Esophagus squamous epithelium (tissue), 5 donors: ENCODE results near the gene LAMB2. TPM values are rescaled to one million over a fixed set of nuclear protein-coding genes. Genes with fewer than 3 reads are reported as not detected.

Experiments
- DNase-seq: peaks from one replicate; lab custom pipeline; 2025; lab: John Stamatoyannopoulos, UW
- H3K27ac ChIP-seq, 4 donors: fragments of 200-600 bp; sonication (generic); one replicate each; pipeline ENCODE4 v1.5.1; 2016 to 2019; ENCODE audit warnings: mild to moderate bottlenecking in 1 of 4
- H3K27me3 ChIP-seq, 4 donors: fragments of 200-600 bp; sonication (generic); 1 replicate in 3 of 4; 2 replicates in 1 of 4; pipeline versions ENCODE4 v1.5.1 to v1.6.0; 2017 to 2021; ENCODE audit warnings: antibody characterized with exemption in 1 of 4
- H3K36me3 ChIP-seq, 3 donors: fragments of 200-600 bp; sonication (generic); one replicate each; pipeline ENCODE4 v1.5.1; 2016 to 2019
- H3K4me1 ChIP-seq, 3 donors: fragments of 200-600 bp; sonication (generic); one replicate each; pipeline ENCODE4 v1.5.1; 2017 to 2019
- H3K4me3 ChIP-seq, 4 donors: fragments of 200-600 bp; sonication (generic); 1 replicate in 3 of 4; 2 replicates in 1 of 4; pipeline ENCODE4 v1.5.1; 2016 to 2019; ENCODE audit warnings: mild to moderate bottlenecking in 2 of 4, moderate library complexity in 1 of 4
- H3K9me3 ChIP-seq, 3 donors: fragments of 200-600 bp; sonication (generic); one replicate each; pipeline ENCODE4 v1.5.1; 2016 to 2019
- POLR2A ChIP-seq, 4 donors: fragments of 450-650 bp; IDR thresholded peaks; one replicate each; pipeline ENCODE4 v1.6.1; 2017; ENCODE audit warnings: antibody characterized with exemption in 4 of 4, mild to moderate bottlenecking in 4 of 4, moderate library complexity in 3 of 4
- WGBS, 2 donors: methylation state at CpG; one replicate each; pipeline ENCODE4 v1.1.5; 2018; 5-methylcytosine and 5-hydroxymethylcytosine counted together
- intact Hi-C: fragments of 100-400 bp; cut with DNase I; formaldehyde crosslinking; loops from one replicate; pipeline ENCODE4 v1.15.0; 2022
- total RNA-seq, 4 donors: library from RNA; depleted of rRNA; stranded (reverse); fragments of >200 nt; gene quantifications; one replicate each; pipeline ENCODE4 v1.1.0, GENCODE V29; 2016
- TF ChIP-seq, protein P1 (sequence below), 6 experiments: fragments of 450-650 bp in 4 of 6; fragments of 200-600 bp in 2 of 6; sonication (generic) in 2 of 6; IDR thresholded peaks; one replicate each; pipeline ENCODE4 v1.5.1; 2016 to 2019; ENCODE audit warnings: antibody characterized with exemption in 6 of 6, mild to moderate bottlenecking in 4 of 6, moderate library complexity in 4 of 6
- donor health status: DM: yes; HTN: yes; CAD: no.

LAMB2 gene
- total RNA-seq, 4 donors from 2014 or later: 66.0 to 319 (median 175) TPM

- H3K4me1 ChIP-seq: peaks cover 20 to 44% (median 24%) of the 10 kb centered on the region in 3 donors
- intact Hi-C loops: loop anchor here (10.0 kb wide), 1 partner anchor 279 kb away; no protein-coding TSS in a partner anchor
- peaks cover 15 to 38% (median 17%) of the 10 kb centered on the region in 3 donors for H3K36me3 ChIP-seq
- peak within 1 kb of the TSS; percentile 86 to 96 (median 94) for H3K27ac ChIP-seq
- TF ChIP-seq POLR2A (IDR thresholded peaks at IDR 0.05): peak in 2 of 4 donors; percentile 56 to 67
- TF ChIP-seq, protein P1, sequence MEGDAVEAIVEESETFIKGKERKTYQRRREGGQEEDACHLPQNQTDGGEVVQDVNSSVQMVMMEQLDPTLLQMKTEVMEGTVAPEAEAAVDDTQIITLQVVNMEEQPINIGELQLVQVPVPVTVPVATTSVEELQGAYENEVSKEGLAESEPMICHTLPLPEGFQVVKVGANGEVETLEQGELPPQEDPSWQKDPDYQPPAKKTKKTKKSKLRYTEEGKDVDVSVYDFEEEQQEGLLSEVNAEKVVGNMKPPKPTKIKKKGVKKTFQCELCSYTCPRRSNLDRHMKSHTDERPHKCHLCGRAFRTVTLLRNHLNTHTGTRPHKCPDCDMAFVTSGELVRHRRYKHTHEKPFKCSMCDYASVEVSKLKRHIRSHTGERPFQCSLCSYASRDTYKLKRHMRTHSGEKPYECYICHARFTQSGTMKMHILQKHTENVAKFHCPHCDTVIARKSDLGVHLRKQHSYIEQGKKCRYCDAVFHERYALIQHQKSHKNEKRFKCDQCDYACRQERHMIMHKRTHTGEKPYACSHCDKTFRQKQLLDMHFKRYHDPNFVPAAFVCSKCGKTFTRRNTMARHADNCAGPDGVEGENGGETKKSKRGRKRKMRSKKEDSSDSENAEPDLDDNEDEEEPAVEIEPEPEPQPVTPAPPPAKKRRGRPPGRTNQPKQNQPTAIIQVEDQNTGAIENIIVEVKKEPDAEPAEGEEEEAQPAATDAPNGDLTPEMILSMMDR (IDR thresholded peaks at IDR 0.05): no peak
- 0 to 23% methylated on average over 2 to 9 of the region's 69 CpGs for WGBS, 2 donors
- H3K4me3 ChIP-seq: peak within 1 kb of the TSS; percentile 80 to 96 (median 86)
- H3K9me3 ChIP-seq: no peaks in the 10 kb centered on the region
- DNase-seq: no peak
- H3K27me3 ChIP-seq: no peaks in the 10 kb centered on the region
Observed at GRCh38 chr3:49165771-49166751, 33.2 kb upstream of the LAMB2 start, which contains the start of gene CCDC71. Gene CCDC71, minus strand, starts transcription at chr3:49166331. Its CDS starts 2,123 bp downstream, at chr3:49164208.

DNA sequence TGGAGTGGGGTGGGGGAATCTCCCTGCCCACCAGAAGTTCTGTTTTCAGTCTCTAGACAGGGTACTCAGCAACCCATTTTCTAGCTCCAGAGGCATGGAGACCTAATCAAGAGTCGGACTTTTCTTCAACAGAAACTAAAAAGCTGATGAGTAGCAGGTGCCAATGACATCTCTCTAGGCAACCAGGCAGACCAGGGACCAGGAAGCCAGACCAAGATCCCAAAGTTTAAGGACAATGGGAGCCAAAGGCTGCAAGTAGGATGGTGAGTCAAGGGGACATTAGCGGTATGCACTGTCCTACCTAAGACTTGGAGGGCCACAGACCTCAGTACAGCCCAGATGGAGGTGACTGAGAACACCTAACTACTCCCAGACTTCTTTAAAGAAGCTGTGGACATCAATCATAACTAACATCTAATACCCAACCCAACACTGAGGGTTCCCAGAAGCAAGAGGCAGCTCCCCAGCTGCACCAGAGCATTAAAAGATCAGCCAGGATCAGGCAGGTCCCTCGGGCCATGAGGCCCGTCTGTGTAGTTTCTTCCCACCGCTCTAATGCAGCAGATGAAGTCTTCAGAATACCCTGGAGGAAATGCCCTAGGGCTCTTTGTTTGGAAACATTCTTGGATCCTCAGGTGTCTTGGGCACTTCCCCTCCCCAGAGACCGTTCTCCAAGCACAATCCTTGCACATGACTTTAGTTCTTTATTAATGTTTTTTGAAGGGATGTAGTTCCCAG is 32.3 kb upstream of the LAMB2 start:
- TF ChIP-seq POLR2A (IDR thresholded peaks at IDR 0.05): no peak
- TF ChIP-seq, protein P1 (IDR thresholded peaks at IDR 0.05): no peak
- intact Hi-C loops: loop anchor here (10.0 kb wide), 1 partner anchor 280 kb away; no protein-coding TSS in a partner anchor

GRCh38 chr3:49163609-49164008 is 30.8 kb upstream of the LAMB2 start:
- peaks cover 15 to 31% (median 16%) of the 10 kb centered on the region in 3 donors for H3K4me1 ChIP-seq
- 77% methylated on average over 4 of the region's 8 CpGs; no CpG with 5 or more reads in 1 of the 2 donors for WGBS, 2 donors
- intact Hi-C loops: loop anchor here (10.0 kb wide), 1 partner anchor 281 kb away; no protein-coding TSS in a partner anchor

More for the DNA sequence above, 32.3 kb upstream of the LAMB2 start:
- H3K27me3 ChIP-seq: no peaks in the 10 kb centered on the region
- no peaks in the 10 kb centered on the region for H3K9me3 ChIP-seq
- H3K4me3 ChIP-seq: peak overlapping the region; percentile 80 to 96 (median 86)
- peaks cover 15 to 34% (median 16%) of the 10 kb centered on the region in 3 donors for H3K4me1 ChIP-seq
- H3K27ac ChIP-seq: peak overlapping the region; percentile 86 to 96 (median 94)
- H3K36me3 ChIP-seq: peaks cover 15 to 38% (median 17%) of the 10 kb centered on the region in 3 donors
- WGBS, 2 donors: 27 to 37% methylated on average over 6 of the region's 6 CpGs
- DNase-seq: no peak

GRCh38 chr3:49162751-49163419 is 30.0 kb upstream of the LAMB2 start:
- Histone ChIP-seq H3K36me3 (peaks cover 15 to 38% (median 17%) of the 10 kb centered on the region in 3 donors), H3K27me3 (no peaks in the 10 kb centered on the region), H3K27ac (no peak overlapping the region), H3K4me3 (no peak overlapping the region), H3K4me1 (peaks cover 15 to 33% (median 16%) of the 10 kb centered on the region in 3 donors), H3K9me3 (no peaks in the 10 kb centered on the region)
- TF ChIP-seq, protein P1 (IDR thresholded peaks at IDR 0.05): no peak
- TF ChIP-seq POLR2A (IDR thresholded peaks at IDR 0.05): no peak
- 93 to 94% methylated on average over 9 to 13 of the region's 21 CpGs for WGBS, 2 donors
- no peak for DNase-seq
- intact Hi-C loops: loop anchor here (10.0 kb wide), 1 partner anchor 282 kb away; no protein-coding TSS in a partner anchor

More at GRCh38 chr3:49163609-49164008, 30.8 kb upstream of the LAMB2 start:
- DNase-seq: no peak
- no peak overlapping the region for H3K27ac ChIP-seq
- H3K4me3 ChIP-seq: no peak overlapping the region
- TF ChIP-seq, protein P1 (IDR thresholded peaks at IDR 0.05): no peak
- TF ChIP-seq POLR2A (IDR thresholded peaks at IDR 0.05): no peak
- H3K27me3 ChIP-seq: no peaks in the 10 kb centered on the region
- peaks cover 15 to 38% (median 17%) of the 10 kb centered on the region in 3 donors for H3K36me3 ChIP-seq
- no peaks in the 10 kb centered on the region for H3K9me3 ChIP-seq
